Lower leg skin (tissue), 3 donors: Measurements from ENCODE around the gene NPC1L1.

ENCODE experiments used
- CTCF ChIP-seq, 3 donors: fragments of 450-650 bp; IDR thresholded peaks; one replicate each; pipeline ENCODE4 v1.5.1; 2016; ENCODE audit warnings: antibody characterized with exemption in 3 of 3, mild to moderate bottlenecking in 3 of 3, moderate library complexity in 2 of 3
- POLR2A ChIP-seq, 2 donors: fragments of 450-650 bp; IDR thresholded peaks; one replicate each; pipeline ENCODE4 v1.6.1; 2016 to 2017; ENCODE audit warnings: antibody characterized with exemption in 2 of 2, mild to moderate bottlenecking in 1 of 2, moderate library complexity in 1 of 2

- TF ChIP-seq POLR2A (IDR thresholded peaks at IDR 0.05) (no peak), CTCF (IDR thresholded peaks at IDR 0.05) (no peak)
These were observed 16.4 kb upstream of the NPC1L1 start for GRCh38 chr7:44557485-44557884.
